OCI-LY1 (cell line): ENCODE measurements around the gene CXXC5.
A peak's percentile ranks its signal among the peaks of the same experiment; 100 is the strongest.

ENCODE experiments used
- H2AFZ ChIP-seq: fragments of 200-600 bp; sonication (generic), shearing (Covaris generic); 2 replicates; pipeline ENCODE4 v1.6.0; 2014; ENCODE audit warnings: antibody characterized with exemption, mild to moderate bottlenecking, low read length
- H3F3A ChIP-seq: fragments of 200-600 bp; sonication (generic), shearing (Covaris generic); 2 replicates; pipeline ENCODE4 v1.6.0; 2014; ENCODE audit warnings: mild to moderate bottlenecking, antibody characterized with exemption, low read length, moderate library complexity; ENCODE audit not compliant: insufficient read depth
- H3K27ac ChIP-seq: fragments of 200-600 bp; sonication (generic); 2 replicates; pipeline ENCODE4 v1.5.1; 2014; ENCODE audit warnings: low read length, mixed run types, mild to moderate bottlenecking, low read depth; ENCODE audit not compliant: poor library complexity, severe bottlenecking
- H3K27me3 ChIP-seq: fragments of 200-600 bp; sonication (generic); 2 replicates; pipeline ENCODE4 v1.6.0; 2014; ENCODE audit warnings: antibody characterized with exemption, mild to moderate bottlenecking, low read length, moderate library complexity; ENCODE audit not compliant: insufficient read depth
- H3K36me3 ChIP-seq: fragments of 200-600 bp; sonication (generic); 2 replicates; pipeline ENCODE4 v1.6.1; 2014; ENCODE audit warnings: mild to moderate bottlenecking, antibody characterized with exemption, low read length, moderate library complexity, mixed read lengths; ENCODE audit not compliant: insufficient read depth
- H3K4me1 ChIP-seq: fragments of 200-600 bp; sonication (generic); 2 replicates; pipeline ENCODE4 v1.5.1; 2014; ENCODE audit warnings: mild to moderate bottlenecking, low read length, moderate library complexity; ENCODE audit not compliant: insufficient read depth, severe bottlenecking
- H3K4me2 ChIP-seq: fragments of 200-600 bp; sonication (generic), shearing (Covaris generic); 2 replicates; pipeline ENCODE4 v1.6.1; 2014; ENCODE audit warnings: low read length
- H3K4me3 ChIP-seq: fragments of 200-600 bp; sonication (generic); 2 replicates; pipeline ENCODE4 v1.5.1; 2014; ENCODE audit warnings: low read length, low read depth, mild to moderate bottlenecking, mixed read lengths; ENCODE audit not compliant: poor library complexity, severe bottlenecking
- H3K79me2 ChIP-seq: fragments of 200-600 bp; shearing (Covaris generic); 2 replicates; pipeline ENCODE4 v1.6.1; 2016; ENCODE audit warnings: mixed run types, low read length, mixed read lengths; ENCODE audit not compliant: insufficient read depth
- H3K9ac ChIP-seq: fragments of 200-600 bp; sonication (generic), shearing (Covaris generic); 2 replicates; pipeline ENCODE4 v1.6.1; 2014; ENCODE audit warnings: mild to moderate bottlenecking, low read length, mixed read lengths
- H3K9me2 ChIP-seq: fragments of 200-600 bp; sonication (generic), shearing (Covaris generic); 2 replicates; pipeline ENCODE4 v1.6.1; 2014; ENCODE audit warnings: low read depth, mild to moderate bottlenecking, low read length, mixed read lengths
- H3K9me3 ChIP-seq: fragments of 200-600 bp; shearing (Covaris generic); 2 replicates; pipeline ENCODE4 v1.6.1; 2014; ENCODE audit warnings: low read length, mixed read lengths
- H4K20me1 ChIP-seq: fragments of 200-600 bp; sonication (generic), shearing (Covaris generic); 2 replicates; pipeline ENCODE4 v1.6.0; 2016; ENCODE audit warnings: mild to moderate bottlenecking, low read length; ENCODE audit not compliant: insufficient read depth
- CTCF ChIP-seq: fragments of 200-600 bp; sonication (generic), shearing (Covaris generic); IDR thresholded peaks from 2 replicates; pipeline ENCODE4 v1.5.1; 2017; ENCODE audit warnings: mild to moderate bottlenecking, antibody characterized with exemption, low read length, moderate library complexity, mixed read lengths
- EZH2 ChIP-seq: fragments of 200-600 bp; sonication (generic), shearing (Covaris generic); IDR thresholded peaks from 2 replicates; pipeline ENCODE4 v1.8.0; 2017; ENCODE audit warnings: borderline replicate concordance, mixed run types, mild to moderate bottlenecking, antibody characterized with exemption, low read length, moderate library complexity, mixed read lengths

Gene CXXC5

GRCh38 chr5:139662617-139663016 lies 14.5 kb downstream of the CXXC5 start:
- H3K9me3 ChIP-seq, result no peaks in the 10 kb centered on the region
- no peaks in the 10 kb centered on the region for H4K20me1 ChIP-seq
- peaks cover 13% of the 10 kb centered on the region; the same call in 1 of the 2 replicates for H3K36me3 ChIP-seq
- H3K4me1 ChIP-seq, result peaks cover 99% of the 10 kb centered on the region
- no peak for TF ChIP-seq CTCF
- no peak for TF ChIP-seq EZH2
- H3K27ac ChIP-seq, result peak overlapping the region; percentile 97
- peaks cover 28% of the 10 kb centered on the region for H3K79me2 ChIP-seq
- H3K9me2 ChIP-seq, result no peaks in the 10 kb centered on the region
- H2AFZ ChIP-seq, result no peak overlapping the region
- H3K4me2 ChIP-seq, result peak overlapping the region; percentile 7; the same call in 1 of the 2 replicates
- no peaks in the 10 kb centered on the region for H3K27me3 ChIP-seq
- H3K4me3 ChIP-seq, result no peak overlapping the region
- no peak overlapping the region; the same call in 1 of the 2 replicates for H3K9ac ChIP-seq
- H3F3A ChIP-seq, result no peaks in the 10 kb centered on the region

GRCh38 chr5:139663207-139664085 lies 15.3 kb downstream of the CXXC5 start:
- Histone ChIP-seq H3K4me3 (no peak overlapping the region), H2AFZ (no peak overlapping the region), H3K9me2 (no peaks in the 10 kb centered on the region), H3K9ac (no peak overlapping the region; the same call in 1 of the 2 replicates), H3F3A (no peaks in the 10 kb centered on the region), H3K36me3 (peaks cover 13% of the 10 kb centered on the region; the same call in 1 of the 2 replicates), H3K79me2 (peaks cover 29% of the 10 kb centered on the region), H4K20me1 (no peaks in the 10 kb centered on the region), H3K4me1 (peaks cover 99% of the 10 kb centered on the region), H3K27me3 (no peaks in the 10 kb centered on the region), H3K4me2 (peak overlapping the region; percentile 7; the same call in 1 of the 2 replicates), H3K27ac (peak overlapping the region; percentile 97), H3K9me3 (no peaks in the 10 kb centered on the region)
- TF ChIP-seq EZH2 (no peak), CTCF (no peak)

- no peaks in the 10 kb centered on the region for H3K9me3 ChIP-seq
- H2AFZ ChIP-seq, result no peak overlapping the region
- H3K27me3 ChIP-seq, result no peaks in the 10 kb centered on the region
- H3K4me2 ChIP-seq, result peak overlapping the region; percentile 96; the same call in 1 of the 2 replicates
- H4K20me1 ChIP-seq, result no peaks in the 10 kb centered on the region
- H3K9me2 ChIP-seq, result no peaks in the 10 kb centered on the region
- H3K4me3 ChIP-seq, result no peak overlapping the region
- H3K27ac ChIP-seq, result peak overlapping the region; percentile 97
- TF ChIP-seq CTCF (no peak), EZH2 (no peak)
- peak overlapping the region; percentile 22; the same call in 1 of the 2 replicates for H3K9ac ChIP-seq
- H3K79me2 ChIP-seq, result peaks cover 26% of the 10 kb centered on the region
- peaks cover 13% of the 10 kb centered on the region; the same call in 1 of the 2 replicates for H3K36me3 ChIP-seq
- H3K4me1 ChIP-seq, result peaks cover 99% of the 10 kb centered on the region
- H3F3A ChIP-seq, result no peaks in the 10 kb centered on the region
Measured at GRCh38 chr5:139664086-139664693, 16.0 kb downstream of the CXXC5 start.
